ENCODE data around the gene INSYN2B. TPM values are rescaled to one million over a fixed set of nuclear protein-coding genes. Genes with fewer than 3 reads are reported as not detected.

Gene INSYN2B
- total RNA-seq, 5 donors from 2014 or later (not counting 1 experiment from before 2014, with no cell fraction given): not detected

DNA sequence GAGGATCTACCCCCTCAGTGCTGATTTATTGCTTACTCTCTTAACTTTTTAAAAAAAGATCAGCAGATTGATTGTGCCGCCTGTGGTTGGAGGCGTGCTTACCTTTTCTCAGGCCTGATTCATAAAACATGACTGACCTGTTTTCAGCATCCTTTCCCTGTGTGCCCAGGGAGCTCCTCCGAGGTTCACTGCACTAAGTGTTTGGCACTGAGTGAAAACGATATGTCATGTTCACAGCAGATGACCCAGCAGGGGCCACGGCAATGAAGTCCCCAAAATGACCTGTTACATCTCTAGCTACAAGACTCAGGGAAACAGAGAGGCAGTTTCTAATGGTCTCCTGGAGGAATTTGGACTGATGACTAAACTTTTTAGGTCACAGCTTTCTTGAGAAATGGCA, 69.9 kb downstream of the INSYN2B start:
- H3K36me3 ChIP-seq (ENCODE audit: control insufficient read depth in 2 of 2, extremely low read depth in 1 of 2, insufficient read depth in 1 of 2, low read length in 1 of 2): peaks cover 3 to 7% of the 10 kb centered on the region in 2 donors
- no peak overlapping the region for H3K27ac Mint-ChIP-seq
- WGBS (ENCODE audit: insufficient coverage): 100% methylated on average over 3 of the region's 5 CpGs

GRCh38 chr5:169909945-169910344, 70.3 kb downstream of the INSYN2B start:
- Histone ChIP-seq H3K4me3 (ENCODE audit: control insufficient read depth in 1 of 2, extremely low read depth in 1 of 2, low read length in 1 of 2) (no peak overlapping the region), H3K27me3 (replicated peaks in 1 of 2; ENCODE audit: control insufficient read depth in 2 of 2, extremely low read depth in 1 of 2, insufficient read depth in 2 of 2, low read length in 1 of 2) (no peaks in the 10 kb centered on the region), H3K27ac (ENCODE audit: low read length) (no peak overlapping the region), H3K4me1 (ENCODE audit: control insufficient read depth in 1 of 2, extremely low read depth in 1 of 2, insufficient read depth in 2 of 2, low read length in 2 of 2) (no peaks in the 10 kb centered on the region), H3K9me3 (no peaks in the 10 kb centered on the region), H3K36me3 (ENCODE audit: control insufficient read depth in 2 of 2, extremely low read depth in 1 of 2, insufficient read depth in 1 of 2, low read length in 1 of 2) (peaks cover 3 to 7% of the 10 kb centered on the region in 2 donors)
- peaks cover 0 to 10% (median 3%) of the 10 kb centered on the region in 3 donors for H3K4me1 Mint-ChIP-seq
- ChIA-PET POLR2A (no interaction called here), CTCF (no interaction called here)
- no peaks in the 10 kb centered on the region for H3K9me3 Mint-ChIP-seq
- H3K27ac Mint-ChIP-seq: no peak overlapping the region
- no peak for DNase-seq
- no peak overlapping the region for H3K4me3 Mint-ChIP-seq
- peaks cover 46% of the 10 kb centered on the region for H3K36me3 Mint-ChIP-seq
- 100% methylated on average over 1 of the region's 3 CpGs for WGBS (ENCODE audit: insufficient coverage)
- no peak for ATAC-seq (replicated peaks in 1 of 4)
- no peaks in the 10 kb centered on the region for H3K27me3 Mint-ChIP-seq

More for the DNA sequence above, 69.9 kb downstream of the INSYN2B start:
- no peak overlapping the region for H3K4me3 ChIP-seq (ENCODE audit: control insufficient read depth in 1 of 2, extremely low read depth in 1 of 2, low read length in 1 of 2)
- no peak for DNase-seq
- ChIA-PET POLR2A (no interaction called here), CTCF (no interaction called here)
- Mint-ChIP-seq H3K4me3 (no peak overlapping the region), H3K27me3 (no peaks in the 10 kb centered on the region), H3K36me3 (peaks cover 49% of the 10 kb centered on the region), H3K4me1 (peaks cover 0 to 9% (median 3%) of the 10 kb centered on the region in 3 donors), H3K9me3 (no peaks in the 10 kb centered on the region)
- no peak for ATAC-seq (replicated peaks in 1 of 4)
- no peaks in the 10 kb centered on the region for H3K9me3 ChIP-seq
- H3K27me3 ChIP-seq (replicated peaks in 1 of 2; ENCODE audit: control insufficient read depth in 2 of 2, extremely low read depth in 1 of 2, insufficient read depth in 2 of 2, low read length in 1 of 2): no peaks in the 10 kb centered on the region
- H3K27ac ChIP-seq (ENCODE audit: low read length): no peak overlapping the region
- no peaks in the 10 kb centered on the region for H3K4me1 ChIP-seq (ENCODE audit: control insufficient read depth in 1 of 2, extremely low read depth in 1 of 2, insufficient read depth in 2 of 2, low read length in 2 of 2)

GRCh38 chr5:169908864-169909263, 71.4 kb downstream of the INSYN2B start:
- peaks cover 3 to 7% of the 10 kb centered on the region in 2 donors for H3K36me3 ChIP-seq (ENCODE audit: control insufficient read depth in 2 of 2, extremely low read depth in 1 of 2, insufficient read depth in 1 of 2, low read length in 1 of 2)
- H3K27ac ChIP-seq (ENCODE audit: low read length): no peak overlapping the region
- H3K4me3 ChIP-seq (ENCODE audit: control insufficient read depth in 1 of 2, extremely low read depth in 1 of 2, low read length in 1 of 2): no peak overlapping the region
- Mint-ChIP-seq H3K4me1 (peaks cover 0 to 7% (median 4%) of the 10 kb centered on the region in 3 donors), H3K4me3 (no peak overlapping the region), H3K27me3 (no peaks in the 10 kb centered on the region), H3K36me3 (peaks cover 38% of the 10 kb centered on the region), H3K27ac (no peak overlapping the region), H3K9me3 (no peaks in the 10 kb centered on the region)
- no peak for ATAC-seq (replicated peaks in 1 of 4)
- ChIA-PET CTCF (no interaction called here), POLR2A (no interaction called here)
- no peaks in the 10 kb centered on the region for H3K9me3 ChIP-seq
- H3K4me1 ChIP-seq (ENCODE audit: control insufficient read depth in 1 of 2, extremely low read depth in 1 of 2, insufficient read depth in 2 of 2, low read length in 2 of 2): no peaks in the 10 kb centered on the region
- H3K27me3 ChIP-seq (replicated peaks in 1 of 2; ENCODE audit: control insufficient read depth in 2 of 2, extremely low read depth in 1 of 2, insufficient read depth in 2 of 2, low read length in 1 of 2): no peaks in the 10 kb centered on the region
- no peak for DNase-seq
- WGBS (ENCODE audit: insufficient coverage): no CpG with 5 or more reads among the region's 1 CpG

- Histone ChIP-seq H3K27me3 (replicated peaks in 1 of 2; ENCODE audit: control insufficient read depth in 2 of 2, extremely low read depth in 1 of 2, insufficient read depth in 2 of 2, low read length in 1 of 2) (no peaks in the 10 kb centered on the region), H3K36me3 (ENCODE audit: control insufficient read depth in 2 of 2, extremely low read depth in 1 of 2, insufficient read depth in 1 of 2, low read length in 1 of 2) (peaks cover 3 to 10% of the 10 kb centered on the region in 2 donors), H3K9me3 (no peaks in the 10 kb centered on the region), H3K4me3 (ENCODE audit: control insufficient read depth in 1 of 2, extremely low read depth in 1 of 2, low read length in 1 of 2) (no peak overlapping the region), H3K27ac (ENCODE audit: low read length) (no peak overlapping the region), H3K4me1 (ENCODE audit: control insufficient read depth in 1 of 2, extremely low read depth in 1 of 2, insufficient read depth in 2 of 2, low read length in 2 of 2) (no peaks in the 10 kb centered on the region)
- DNase-seq (no peak), ATAC-seq (replicated peaks in 1 of 4) (no peak)
- H3K27me3 Mint-ChIP-seq: no peaks in the 10 kb centered on the region
- no peaks in the 10 kb centered on the region for H3K9me3 Mint-ChIP-seq
- H3K36me3 Mint-ChIP-seq: peaks cover 34% of the 10 kb centered on the region
- H3K27ac Mint-ChIP-seq: no peak overlapping the region
- 98% methylated on average over 6 of the region's 8 CpGs for WGBS (ENCODE audit: insufficient coverage)
- no peak overlapping the region for H3K4me3 Mint-ChIP-seq
- POLR2A ChIA-PET: no interaction called here
- CTCF ChIA-PET: interaction anchor here in 1 of 2 donors (0.5 kb wide), 1 partner anchor 54 kb away, joined by 3 read pairs; no protein-coding TSS in a partner anchor
- H3K4me1 Mint-ChIP-seq: peaks cover 5 to 11% (median 8%) of the 10 kb centered on the region in 3 donors
Observed at GRCh38 chr5:169906745-169907649, 73.3 kb downstream of the INSYN2B start.

GRCh38 chr5:169905017-169905416, 75.3 kb downstream of the INSYN2B start:
- Histone ChIP-seq H3K36me3 (ENCODE audit: control insufficient read depth in 2 of 2, extremely low read depth in 1 of 2, insufficient read depth in 1 of 2, low read length in 1 of 2) (peaks cover 3 to 10% of the 10 kb centered on the region in 2 donors), H3K4me3 (ENCODE audit: control insufficient read depth in 1 of 2, extremely low read depth in 1 of 2, low read length in 1 of 2) (no peak overlapping the region), H3K27ac (ENCODE audit: low read length) (no peak overlapping the region), H3K4me1 (ENCODE audit: control insufficient read depth in 1 of 2, extremely low read depth in 1 of 2, insufficient read depth in 2 of 2, low read length in 2 of 2) (no peaks in the 10 kb centered on the region), H3K9me3 (no peaks in the 10 kb centered on the region), H3K27me3 (replicated peaks in 1 of 2; ENCODE audit: control insufficient read depth in 2 of 2, extremely low read depth in 1 of 2, insufficient read depth in 2 of 2, low read length in 1 of 2) (no peaks in the 10 kb centered on the region)
- Mint-ChIP-seq H3K27ac (no peak overlapping the region), H3K4me3 (no peak overlapping the region), H3K9me3 (no peaks in the 10 kb centered on the region), H3K27me3 (no peaks in the 10 kb centered on the region), H3K4me1 (peaks cover 16 to 24% (median 17%) of the 10 kb centered on the region in 3 donors), H3K36me3 (peaks cover 36% of the 10 kb centered on the region)
- CTCF ChIA-PET: interaction anchor here in 1 of 2 donors (0.6 kb wide), 1 partner anchor 14 kb away, joined by 4 read pairs; no protein-coding TSS in a partner anchor
- DNase-seq: no peak
- POLR2A ChIA-PET: interaction anchor here (0.6 to 0.7 kb wide), 3 partner anchors 34 to 1134 kb away, joined by 5 to 6 read pairs (median 6); no protein-coding TSS in a partner anchor
- no CpG with 5 or more reads among the region's 1 CpG for WGBS (ENCODE audit: insufficient coverage)
- ATAC-seq (replicated peaks in 1 of 4): no peak

DNA sequence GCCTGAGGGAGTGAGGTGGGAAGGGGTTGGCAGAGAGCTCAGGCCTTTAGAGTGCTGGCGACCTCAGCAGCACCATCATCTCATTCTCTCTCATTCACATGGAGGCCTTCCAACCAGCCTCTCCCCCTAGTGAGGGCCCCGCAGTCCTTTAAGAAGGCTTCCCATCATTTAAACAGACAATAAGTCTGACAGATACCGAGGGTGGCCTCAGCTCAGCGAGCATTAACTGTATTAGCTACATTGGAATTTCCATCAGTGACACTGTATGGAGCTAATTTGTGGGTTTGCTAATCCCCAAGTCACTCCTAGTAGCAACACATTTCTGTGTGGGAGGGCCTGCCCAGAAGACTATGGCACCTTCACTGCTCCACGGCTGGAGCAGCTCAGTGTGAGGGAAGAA, 75.8 kb downstream of the INSYN2B start:
- Mint-ChIP-seq H3K9me3 (no peaks in the 10 kb centered on the region), H3K27ac (no peak overlapping the region), H3K27me3 (no peaks in the 10 kb centered on the region), H3K36me3 (peaks cover 38% of the 10 kb centered on the region), H3K4me3 (no peak overlapping the region), H3K4me1 (peaks cover 20 to 28% (median 21%) of the 10 kb centered on the region in 3 donors)
- WGBS (ENCODE audit: insufficient coverage): 100% methylated on average over 1 of the region's 5 CpGs
- H3K4me3 ChIP-seq (ENCODE audit: control insufficient read depth in 1 of 2, extremely low read depth in 1 of 2, low read length in 1 of 2): no peak overlapping the region
- no peak overlapping the region for H3K27ac ChIP-seq (ENCODE audit: low read length)
- DNase-seq: no peak
- ATAC-seq (replicated peaks in 1 of 4): no peak
- no peaks in the 10 kb centered on the region for H3K27me3 ChIP-seq (replicated peaks in 1 of 2; ENCODE audit: control insufficient read depth in 2 of 2, extremely low read depth in 1 of 2, insufficient read depth in 2 of 2, low read length in 1 of 2)
- H3K36me3 ChIP-seq (ENCODE audit: control insufficient read depth in 2 of 2, extremely low read depth in 1 of 2, insufficient read depth in 1 of 2, low read length in 1 of 2): peaks cover 4 to 12% of the 10 kb centered on the region in 2 donors
- H3K4me1 ChIP-seq (ENCODE audit: control insufficient read depth in 1 of 2, extremely low read depth in 1 of 2, insufficient read depth in 2 of 2, low read length in 2 of 2): no peaks in the 10 kb centered on the region
- POLR2A ChIA-PET: no interaction called here
- CTCF ChIA-PET: no interaction called here
- H3K9me3 ChIP-seq: no peaks in the 10 kb centered on the region
